BJ (cell line): ENCODE data around the gene RNF115. TPM values are rescaled to one million over a fixed set of nuclear protein-coding genes. Genes with fewer than 3 reads are reported as not detected.

Experiments
- CTCF ChIA-PET: fragments of 350-600 bp; formaldehyde crosslinking; extraction: SDS; loops from one replicate; lab custom pipeline; 2021; ENCODE audit warnings: antibody characterized with exemption, inconsistent platforms; lab: Yijun Ruan, JAX
- POLR2A ChIA-PET: fragments of 300-600 bp; sonication (Branson Sonifier 250); formaldehyde crosslinking; extraction: SDS; loops from one replicate; lab custom pipeline; 2021; ENCODE audit warnings: antibody characterized with exemption; lab: Charles Lee
- DNase-seq: peaks from one replicate; pipeline ENCODE4 v3.0.0-alpha.2; 2011; ENCODE audit warnings: low read depth
- H3K27me3 ChIP-seq: 2 replicates; pipeline ENCODE4 v1.6.0; 2011; ENCODE audit warnings: low read length; ENCODE audit not compliant: control insufficient read depth, insufficient read depth
- H3K36me3 ChIP-seq: 2 replicates; pipeline ENCODE4 v1.5.1; 2011; ENCODE audit warnings: low read length; ENCODE audit not compliant: control insufficient read depth, insufficient read depth
- H3K4me3 ChIP-seq: 2 replicates; pipeline ENCODE4 v1.5.1; 2011; ENCODE audit warnings: low read depth, mild to moderate bottlenecking, control low read depth, low read length
- polyA plus RNA-seq: library from polyadenylated mRNA; depleted of rRNA; stranded (reverse); fragments of >200 nt; gene quantifications from 2 replicates; pipeline ENCODE4 v1.2.3, GENCODE V29; 2011
- TF ChIP-seq, protein P1 (sequence below): IDR thresholded peaks from 2 replicates; pipeline ENCODE4 v1.5.1; 2011; ENCODE audit warnings: low read depth, mild to moderate bottlenecking, control low read depth, inconsistent platforms, low read length, moderate library complexity; ENCODE audit not compliant: insufficient read depth

Gene RNF115
- polyA plus RNA-seq, 1 experiment, result 13.4 TPM

DNA sequence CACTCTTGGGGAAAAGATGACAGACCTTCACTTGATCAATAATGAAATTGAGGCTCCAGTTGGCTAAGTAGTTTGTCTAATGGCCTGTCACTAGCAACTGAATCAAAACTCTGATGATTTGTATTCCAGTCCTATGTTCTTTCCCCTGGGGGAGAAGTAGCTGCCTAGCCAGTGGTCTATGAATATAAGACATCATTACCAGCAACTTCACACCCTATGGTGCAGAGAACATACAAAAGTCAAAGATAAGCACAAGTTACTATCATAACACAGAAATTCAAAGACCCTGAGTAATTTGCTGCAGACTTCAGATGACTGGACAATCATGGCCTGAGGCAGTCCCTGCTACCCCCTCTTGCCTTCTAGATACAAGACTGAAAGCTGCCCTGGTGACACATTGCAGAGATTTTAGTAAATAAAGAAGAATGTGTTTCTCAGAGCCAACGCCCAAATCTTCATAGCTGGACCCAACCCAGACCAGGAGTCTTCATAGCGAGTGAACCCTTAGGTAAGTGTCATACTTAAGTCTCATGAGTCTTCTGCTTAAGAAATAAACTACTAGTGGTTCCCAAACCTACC is 117.7 kb downstream of the RNF115 start:
- ChIA-PET CTCF (interaction anchor here (1.0 to 1.4 kb wide), 2 partner anchors 16 to 20 kb away, joined by 3 to 10 read pairs; no protein-coding TSS in a partner anchor), POLR2A (no interaction called here)
- no peaks in the 10 kb centered on the region for H3K36me3 ChIP-seq
- TF ChIP-seq, protein P1, sequence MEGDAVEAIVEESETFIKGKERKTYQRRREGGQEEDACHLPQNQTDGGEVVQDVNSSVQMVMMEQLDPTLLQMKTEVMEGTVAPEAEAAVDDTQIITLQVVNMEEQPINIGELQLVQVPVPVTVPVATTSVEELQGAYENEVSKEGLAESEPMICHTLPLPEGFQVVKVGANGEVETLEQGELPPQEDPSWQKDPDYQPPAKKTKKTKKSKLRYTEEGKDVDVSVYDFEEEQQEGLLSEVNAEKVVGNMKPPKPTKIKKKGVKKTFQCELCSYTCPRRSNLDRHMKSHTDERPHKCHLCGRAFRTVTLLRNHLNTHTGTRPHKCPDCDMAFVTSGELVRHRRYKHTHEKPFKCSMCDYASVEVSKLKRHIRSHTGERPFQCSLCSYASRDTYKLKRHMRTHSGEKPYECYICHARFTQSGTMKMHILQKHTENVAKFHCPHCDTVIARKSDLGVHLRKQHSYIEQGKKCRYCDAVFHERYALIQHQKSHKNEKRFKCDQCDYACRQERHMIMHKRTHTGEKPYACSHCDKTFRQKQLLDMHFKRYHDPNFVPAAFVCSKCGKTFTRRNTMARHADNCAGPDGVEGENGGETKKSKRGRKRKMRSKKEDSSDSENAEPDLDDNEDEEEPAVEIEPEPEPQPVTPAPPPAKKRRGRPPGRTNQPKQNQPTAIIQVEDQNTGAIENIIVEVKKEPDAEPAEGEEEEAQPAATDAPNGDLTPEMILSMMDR, result no peak
- no peak overlapping the region for H3K4me3 ChIP-seq
- DNase-seq, result peak; percentile 57
- H3K27me3 ChIP-seq, result no peaks in the 10 kb centered on the region

DNA sequence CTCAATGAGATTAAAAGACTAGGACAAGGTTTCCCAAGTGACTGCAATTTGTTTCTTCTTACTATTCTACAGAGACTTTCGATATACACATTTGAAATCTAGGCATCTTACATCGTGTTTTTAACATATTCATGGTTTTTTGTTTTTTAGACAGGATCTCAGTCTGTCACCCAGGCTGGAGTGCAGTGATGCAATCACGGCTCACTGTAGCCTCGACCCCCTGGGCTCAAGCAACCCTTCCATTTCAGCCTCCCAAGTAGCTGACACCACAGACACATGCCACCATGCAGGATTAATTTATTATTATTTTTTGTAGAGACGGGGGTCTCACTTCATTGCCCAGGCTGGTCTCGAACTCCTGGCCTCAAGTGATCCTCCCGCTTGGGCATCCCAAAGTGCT is 118.3 kb downstream of the RNF115 start:
- Histone ChIP-seq H3K27me3 (no peaks in the 10 kb centered on the region), H3K36me3 (no peaks in the 10 kb centered on the region), H3K4me3 (no peak overlapping the region)
- no peak for DNase-seq
- ChIA-PET CTCF (interaction anchor here (1.0 to 1.5 kb wide), 2 partner anchors 16 to 21 kb away, joined by 3 to 13 read pairs; no protein-coding TSS in a partner anchor), POLR2A (no interaction called here)
- TF ChIP-seq, protein P1, result no peak

DNA sequence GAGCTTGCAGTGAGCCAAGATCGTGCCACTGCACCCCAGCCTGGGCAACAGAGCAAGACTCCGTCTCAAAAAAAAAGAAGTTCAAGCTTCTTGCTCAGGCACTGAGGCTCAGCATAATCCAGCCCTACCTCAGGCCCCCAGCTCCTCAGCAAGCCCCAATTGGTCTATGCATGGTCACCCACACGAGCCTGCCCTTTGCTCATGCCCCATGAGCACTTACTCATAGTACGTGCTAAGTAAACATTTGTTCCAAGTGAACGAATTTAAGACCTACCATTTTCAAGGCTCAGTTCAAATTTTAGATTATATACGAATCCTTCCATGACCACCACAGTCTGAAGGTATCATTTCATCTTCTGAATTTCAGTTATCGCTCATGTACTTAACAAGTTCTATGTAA is 121.1 kb downstream of the RNF115 start:
- TF ChIP-seq, protein P1, result no peak
- Histone ChIP-seq H3K4me3 (no peak overlapping the region), H3K36me3 (no peaks in the 10 kb centered on the region), H3K27me3 (no peaks in the 10 kb centered on the region)
- POLR2A ChIA-PET, result no interaction called here
- DNase-seq, result no peak
- CTCF ChIA-PET, result interaction anchor here (1.5 kb wide), 1 partner anchor 10 kb away, joined by 3 read pairs; no protein-coding TSS in a partner anchor

DNA sequence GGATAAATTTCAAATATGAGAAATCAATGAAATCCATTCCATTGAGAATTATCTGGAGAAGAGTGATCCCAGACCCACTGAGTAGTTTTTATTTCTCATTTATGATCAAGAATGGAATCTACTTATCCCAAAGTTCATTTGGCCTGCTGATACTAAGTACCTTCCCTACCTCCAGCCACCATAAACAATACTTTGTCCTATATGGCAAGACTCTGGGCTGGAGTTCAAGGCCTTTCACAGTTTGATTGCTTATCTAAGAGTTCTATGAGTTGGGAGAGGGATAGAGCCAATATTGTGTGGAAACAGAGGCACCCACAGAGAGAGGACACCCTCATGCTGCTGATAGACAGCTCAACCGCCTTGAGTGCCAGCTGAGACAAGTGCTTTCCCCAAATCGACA is 121.8 kb downstream of the RNF115 start:
- POLR2A ChIA-PET, result interaction anchor here (0.5 kb wide), 1 partner anchor 10 kb away, joined by 4 read pairs; no protein-coding TSS in a partner anchor
- Histone ChIP-seq H3K4me3 (no peak overlapping the region), H3K36me3 (no peaks in the 10 kb centered on the region), H3K27me3 (no peaks in the 10 kb centered on the region)
- CTCF ChIA-PET, result interaction anchor here (1.5 kb wide), 1 partner anchor 9 kb away, joined by 3 read pairs; no protein-coding TSS in a partner anchor
- TF ChIP-seq, protein P1, result no peak
- DNase-seq, result no peak

DNA sequence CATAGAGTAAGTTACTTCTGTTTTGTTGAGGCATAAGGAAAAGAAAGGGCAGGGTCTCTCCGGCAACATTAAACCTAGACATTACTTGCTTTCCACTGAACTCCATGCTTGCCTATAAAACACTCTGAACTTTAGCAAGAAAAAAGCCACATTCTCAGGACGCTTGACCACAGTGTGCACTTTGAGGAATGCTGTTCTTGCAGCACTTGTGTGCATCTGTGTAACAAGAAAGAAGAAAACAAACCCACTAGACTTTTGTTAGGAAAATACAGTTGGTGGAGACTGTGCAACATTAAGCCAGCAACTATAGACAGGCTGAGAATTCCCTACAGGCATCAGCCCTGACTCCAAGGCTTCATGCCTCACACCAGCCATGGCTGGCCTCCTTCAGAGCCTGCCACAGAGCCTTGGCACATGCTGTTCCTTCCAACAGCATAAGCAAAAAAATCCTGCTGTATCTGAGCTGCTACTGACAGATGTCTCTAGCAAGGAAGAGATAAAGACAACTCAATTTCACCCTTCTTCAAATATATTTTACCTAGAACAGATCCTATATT is 122.5 kb downstream of the RNF115 start:
- Histone ChIP-seq H3K36me3 (no peaks in the 10 kb centered on the region), H3K27me3 (no peaks in the 10 kb centered on the region), H3K4me3 (no peak overlapping the region)
- TF ChIP-seq, protein P1, result no peak
- ChIA-PET CTCF (no interaction called here), POLR2A (interaction anchor here (0.5 kb wide), 1 partner anchor 10 kb away, joined by 4 read pairs; no protein-coding TSS in a partner anchor)
- no peak for DNase-seq
